Thoracic aorta (tissue), 2 donors: ENCODE measurements around the gene NEDD4L. TPM values are rescaled to one million over a fixed set of nuclear protein-coding genes. Genes with fewer than 3 reads are reported as not detected.

Experiments used
- ATAC-seq: fragments of 150-250 bp; one replicate; pipeline ENCODE4 v1.8.0; 2017; ENCODE audit warnings: low read depth; ENCODE audit not compliant: insufficient number of reproducible peaks, low FRiP score
- DNase-seq: peaks from one replicate; pipeline ENCODE4 v3.0.0-alpha.2; 2020; ENCODE audit warnings: low spot score
- H3K27ac ChIP-seq, 2 donors: fragments of 200-600 bp; sonication (generic); 1 replicate in 1 of 2; 2 replicates in 1 of 2; pipeline ENCODE4 v1.5.1; 2016; ENCODE audit warnings: mild to moderate bottlenecking in 2 of 2, moderate library complexity in 2 of 2
- H3K27me3 ChIP-seq: fragments of 200-600 bp; sonication (generic); replicated peaks from 2 replicates; pipeline ENCODE4 v1.6.0; 2016; ENCODE audit warnings: mild to moderate bottlenecking; ENCODE audit not compliant: insufficient read depth
- H3K36me3 ChIP-seq: fragments of 200-600 bp; sonication (generic); one replicate; pipeline ENCODE4 v1.5.1; 2016
- H3K4me1 ChIP-seq, 2 donors: fragments of 200-600 bp; sonication (generic); 1 replicate in 1 of 2; 2 replicates in 1 of 2; pipeline versions ENCODE4 v1.5.1 to v1.6.0; 2016; ENCODE audit warnings: low read depth in 2 of 2, mild to moderate bottlenecking in 1 of 2; ENCODE audit not compliant: control insufficient read depth in 1 of 2
- H3K4me3 ChIP-seq: fragments of 200-600 bp; sonication (generic); 2 replicates; pipeline ENCODE4 v1.5.1; 2016; ENCODE audit warnings: mild to moderate bottlenecking
- H3K9me3 ChIP-seq: fragments of 200-600 bp; sonication (generic); 2 replicates; pipeline ENCODE4 v1.5.1; 2016
- CTCF ChIP-seq: fragments of 200-600 bp; sonication (generic); IDR thresholded peaks from one replicate; pipeline ENCODE4 v1.5.1; 2019; ENCODE audit warnings: antibody characterized with exemption
- total RNA-seq, 2 donors: library from RNA; depleted of rRNA; stranded (reverse); fragments of >200 nt; gene quantifications; one replicate each; pipeline versions ENCODE4 v1.1.0 to v1.2.3, GENCODE V29; 2016

The NEDD4L gene
- total RNA-seq, 2 donors from 2014 or later = 13.9 to 22.9 TPM

- no peaks in the 10 kb centered on the region for H3K9me3 ChIP-seq
- no peak overlapping the region for H3K27ac ChIP-seq
- TF ChIP-seq CTCF = no peak
- DNase-seq = no peak
- H3K4me3 ChIP-seq = no peak overlapping the region
- no peak for ATAC-seq
- no peaks in the 10 kb centered on the region for H3K27me3 ChIP-seq
- H3K4me1 ChIP-seq = peaks cover 6 to 18% of the 10 kb centered on the region in 2 donors
- no peaks in the 10 kb centered on the region for H3K36me3 ChIP-seq
Observed at GRCh38 chr18:58222432-58223125, 178.6 kb downstream of the NEDD4L start.

- peaks cover 6 to 18% of the 10 kb centered on the region in 2 donors for H3K4me1 ChIP-seq
- no peaks in the 10 kb centered on the region for H3K27me3 ChIP-seq
- no peak for TF ChIP-seq CTCF
- no peak for DNase-seq
- no peaks in the 10 kb centered on the region for H3K9me3 ChIP-seq
- H3K4me3 ChIP-seq = no peak overlapping the region
- no peaks in the 10 kb centered on the region for H3K36me3 ChIP-seq
- peak overlapping the region in 1 of 2 donors; percentile 37 for H3K27ac ChIP-seq
- peak; percentile 66 for ATAC-seq
Observed at GRCh38 chr18:58223717-58224424, 179.8 kb downstream of the NEDD4L start.

- Histone ChIP-seq H3K4me3 (no peak overlapping the region), H3K9me3 (no peaks in the 10 kb centered on the region), H3K27me3 (no peaks in the 10 kb centered on the region), H3K27ac (peak overlapping the region in 1 of 2 donors; percentile 37), H3K36me3 (no peaks in the 10 kb centered on the region), H3K4me1 (peaks cover 6 to 18% of the 10 kb centered on the region in 2 donors)
- peak; percentile 9 for ATAC-seq
- DNase-seq = no peak
- TF ChIP-seq CTCF = no peak
Observed at GRCh38 chr18:58224425-58224750, 180.4 kb downstream of the NEDD4L start.

- no peaks in the 10 kb centered on the region for H3K9me3 ChIP-seq
- H3K4me1 ChIP-seq = peaks cover 6 to 18% of the 10 kb centered on the region in 2 donors
- no peak overlapping the region for H3K27ac ChIP-seq
- H3K27me3 ChIP-seq = no peaks in the 10 kb centered on the region
- no peak for TF ChIP-seq CTCF
- H3K4me3 ChIP-seq = no peak overlapping the region
- no peak for ATAC-seq
- no peaks in the 10 kb centered on the region for H3K36me3 ChIP-seq
- no peak for DNase-seq
Observed at GRCh38 chr18:58225101-58225500, 181.1 kb downstream of the NEDD4L start.

- no peak for ATAC-seq
- no peaks in the 10 kb centered on the region for H3K27me3 ChIP-seq
- no peak for TF ChIP-seq CTCF
- DNase-seq = no peak
- H3K27ac ChIP-seq = no peak overlapping the region
- H3K9me3 ChIP-seq = no peaks in the 10 kb centered on the region
- no peaks in the 10 kb centered on the region for H3K36me3 ChIP-seq
- peaks cover 6 to 18% of the 10 kb centered on the region in 2 donors for H3K4me1 ChIP-seq
- no peak overlapping the region for H3K4me3 ChIP-seq
Observed at GRCh38 chr18:58226429-58226828, 182.4 kb downstream of the NEDD4L start.
